SW480 (cell line): ENCODE measurements around the gene VNN1.
"Not testable (repeated sequence)": the region's sequence is repeated elsewhere in the genome, so short reads cannot be mapped to it uniquely, and the experiment has no call there.

ENCODE experiments used
- DNase-seq: peaks from one replicate; pipeline ENCODE4 v3.0.0-alpha.2; 2016; ENCODE audit warnings: low spot score

The VNN1 gene

DNA sequence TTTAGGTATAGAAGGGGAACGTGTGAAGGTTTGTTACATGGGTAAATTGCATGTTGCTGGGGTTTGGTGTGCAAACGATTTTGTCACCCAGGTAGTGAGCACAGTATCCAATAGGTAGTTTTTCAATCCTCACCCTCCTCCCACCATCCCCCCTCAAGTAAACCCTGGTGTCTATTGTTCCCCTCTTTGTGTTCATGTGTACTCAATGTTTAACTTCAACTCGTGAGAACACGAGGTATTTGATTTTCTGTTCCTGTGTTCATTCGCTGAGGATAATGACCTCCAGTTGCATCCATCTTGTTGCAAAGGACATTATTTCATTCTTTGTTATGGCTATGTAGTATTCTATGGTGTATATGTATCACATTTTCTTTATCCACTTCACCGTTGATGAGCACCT, 11.6 kb upstream of the VNN1 start:
- no peak for DNase-seq

DNA sequence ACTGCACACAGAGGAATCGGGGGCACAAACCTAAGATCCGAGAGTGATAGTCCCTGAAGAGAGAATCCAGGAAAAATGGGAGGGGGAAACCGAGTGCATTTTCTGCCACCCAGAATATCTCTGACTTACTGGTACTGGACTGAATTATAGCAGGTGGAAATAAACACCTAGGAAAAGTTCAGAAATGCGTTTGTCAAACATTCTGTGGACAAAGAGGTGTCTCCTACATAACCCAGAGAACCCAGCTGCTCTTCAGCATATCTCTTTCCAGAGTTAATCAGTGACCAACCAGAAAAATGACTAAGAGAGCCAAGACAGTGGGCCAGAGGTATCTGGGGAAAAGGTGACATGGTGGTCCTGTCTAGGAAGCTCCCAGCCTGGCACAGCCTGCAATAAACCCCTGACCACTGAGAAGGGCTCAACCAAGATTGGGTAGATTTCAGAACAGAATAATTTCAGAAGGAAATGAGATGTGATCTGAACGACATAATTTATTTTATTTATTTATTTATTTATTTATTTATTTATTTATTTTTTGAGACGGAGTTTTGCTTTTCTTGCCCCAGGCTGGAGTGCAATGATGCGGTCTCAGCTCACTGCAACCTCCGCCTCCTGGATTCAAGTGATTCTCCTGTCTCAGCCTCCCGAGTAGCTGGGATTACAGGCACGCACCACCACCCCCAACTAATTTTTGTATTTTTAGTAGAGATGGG, 6.0 kb upstream of the VNN1 start:
- no peak for DNase-seq

DNA sequence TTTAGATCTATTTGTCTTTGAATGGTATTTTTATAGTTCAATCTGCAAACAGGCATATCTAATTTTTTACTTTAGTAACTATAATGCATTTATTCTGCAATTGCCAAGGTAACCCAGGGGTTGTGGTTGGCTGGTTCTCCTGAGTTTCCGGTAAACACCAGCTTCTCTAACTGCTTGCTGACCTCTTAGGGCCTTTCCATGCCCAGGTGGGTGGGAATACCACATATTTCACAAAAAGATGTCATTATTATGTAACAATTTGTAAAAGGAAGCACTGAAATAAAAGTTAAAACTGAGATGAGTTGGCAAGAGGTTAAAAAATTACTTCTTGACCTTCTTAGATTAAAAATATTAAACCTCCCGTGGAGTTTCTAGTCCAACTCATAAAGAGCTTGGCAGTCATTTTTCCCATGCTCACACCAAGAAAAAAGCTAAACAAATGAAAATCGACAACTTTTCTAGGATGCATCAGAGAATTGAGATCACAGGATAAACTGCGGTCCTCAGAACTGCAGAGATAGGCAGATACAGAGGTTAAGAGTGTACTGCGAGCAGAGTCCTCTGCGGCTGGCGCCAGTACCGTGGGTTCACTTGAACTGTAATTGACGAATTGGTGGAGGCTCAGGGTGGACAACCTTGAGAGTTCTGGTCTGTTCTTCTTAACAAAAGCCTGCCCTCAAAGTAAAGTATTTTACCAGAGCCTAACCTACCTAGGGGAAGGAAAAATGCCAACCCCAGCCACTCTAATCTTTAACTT, 2.2 kb upstream of the VNN1 start:
- no peak for DNase-seq

DNA sequence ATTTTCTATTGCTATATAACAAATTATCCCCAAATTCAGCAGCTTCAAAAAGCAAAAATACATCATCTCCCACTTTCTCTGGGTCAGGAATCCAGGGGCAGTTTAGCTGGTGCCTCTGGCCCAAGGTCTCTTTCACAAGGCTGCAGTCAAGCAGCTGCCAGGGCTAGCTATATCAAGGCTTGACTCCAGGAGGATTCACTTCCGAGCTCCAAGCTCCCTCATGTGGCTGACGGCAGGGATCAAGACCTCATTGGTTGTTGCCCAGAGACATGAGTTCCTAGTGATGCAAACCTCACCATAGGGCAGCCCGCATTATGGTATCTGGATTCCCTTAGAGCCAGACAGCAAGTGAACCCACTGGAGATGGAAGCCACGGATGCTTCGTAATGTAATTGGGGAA, 1.3 kb upstream of the VNN1 start:
- DNase-seq, result peak; percentile 54

DNA sequence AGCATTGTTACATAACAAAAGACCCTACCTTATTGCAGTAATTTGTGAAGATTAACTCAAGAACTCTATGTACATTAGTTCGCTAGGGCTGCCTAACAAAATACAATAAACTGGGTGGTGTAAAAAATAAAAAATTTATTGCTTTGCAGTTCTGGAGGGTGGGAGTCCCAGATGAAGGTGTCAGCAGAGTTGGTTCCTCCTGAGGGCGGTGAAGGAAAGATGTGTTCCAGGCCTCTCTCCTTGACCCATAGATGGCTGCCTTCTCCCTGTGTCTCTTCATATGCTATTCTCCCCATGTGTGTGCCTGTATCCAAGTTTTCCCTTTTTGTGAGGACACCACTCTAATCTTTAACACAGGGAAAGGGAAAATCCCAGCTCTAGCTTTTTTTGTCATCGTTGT, 305 bp upstream of the VNN1 start:
- no peak for DNase-seq

DNA sequence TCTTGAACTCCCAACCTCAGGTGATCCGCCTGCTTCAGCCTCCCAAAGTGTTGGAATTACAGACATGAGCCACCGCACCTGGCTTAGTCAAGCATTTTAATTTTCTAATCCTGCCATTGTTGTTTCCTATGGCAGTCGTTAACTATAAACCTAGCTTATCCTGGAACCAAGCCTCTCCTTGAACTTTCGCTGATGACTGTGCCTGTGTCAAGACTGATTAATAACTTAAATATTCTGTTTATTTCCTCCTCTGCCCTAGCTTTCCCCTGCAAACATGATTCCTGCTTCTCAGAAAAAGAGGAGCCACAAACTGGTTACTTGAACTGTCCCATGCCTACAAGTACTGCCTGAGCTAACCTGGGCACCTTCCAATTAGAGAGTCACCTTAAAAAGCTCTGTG, 1.5 kb downstream of the VNN1 start:
- no peak for DNase-seq

DNA sequence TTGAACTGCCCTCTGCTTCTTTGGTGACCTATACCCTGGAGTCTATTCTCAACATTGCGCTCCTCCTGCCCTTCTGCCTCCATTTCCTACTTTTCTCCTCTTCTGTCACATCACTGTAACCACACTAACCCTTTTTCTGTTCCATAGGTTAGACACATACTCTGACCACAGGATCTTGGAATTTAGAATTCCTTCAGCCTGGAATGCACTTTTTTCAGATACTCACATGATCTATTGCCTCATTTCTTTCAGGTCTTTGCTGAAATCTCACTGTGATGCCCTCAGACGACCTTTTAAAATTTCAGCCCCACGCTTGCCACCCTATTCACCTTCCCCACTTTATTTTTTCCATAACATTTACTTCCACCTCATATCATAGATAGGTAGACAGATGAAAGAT, 5.1 kb downstream of the VNN1 start:
- no peak for DNase-seq

DNA sequence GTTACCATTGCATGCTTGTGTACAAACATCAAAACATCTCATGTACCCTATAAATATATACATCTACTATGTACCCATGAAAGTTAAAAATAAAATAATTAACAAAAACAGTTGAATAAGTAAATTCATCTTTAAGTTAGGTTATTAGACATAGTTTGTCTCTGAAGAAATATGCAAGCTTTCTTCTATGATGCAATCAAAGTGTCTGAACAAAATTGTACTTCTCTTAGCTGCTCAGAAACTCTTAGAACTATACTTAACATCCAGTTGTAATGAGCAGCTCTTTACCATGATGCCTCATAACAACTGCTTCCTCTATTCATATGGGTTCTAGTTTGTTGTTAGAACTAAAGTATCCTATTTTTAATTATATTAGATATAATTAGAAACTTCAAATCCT, 5.9 kb downstream of the VNN1 start:
- DNase-seq, result no peak

DNA sequence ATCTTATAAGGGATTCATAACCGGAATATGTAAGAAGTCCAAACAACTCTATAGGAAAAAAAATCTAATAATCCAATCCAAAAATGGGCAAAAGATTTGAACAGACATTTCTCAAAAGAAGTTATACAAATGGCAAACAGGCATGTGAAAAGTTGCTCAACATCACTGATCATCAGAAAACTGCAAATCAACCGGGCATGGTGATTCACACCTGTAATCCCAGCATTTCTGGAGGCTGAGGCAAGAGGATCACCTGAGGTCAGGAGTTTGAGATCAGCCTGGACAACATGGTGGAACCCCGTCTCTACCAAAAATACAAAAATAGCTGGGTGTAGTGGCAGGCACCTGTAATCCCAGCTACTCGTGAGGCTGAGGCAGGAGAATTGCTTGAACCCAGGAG, 7.1 kb downstream of the VNN1 start:
- not testable (repeated sequence) for DNase-seq

DNA sequence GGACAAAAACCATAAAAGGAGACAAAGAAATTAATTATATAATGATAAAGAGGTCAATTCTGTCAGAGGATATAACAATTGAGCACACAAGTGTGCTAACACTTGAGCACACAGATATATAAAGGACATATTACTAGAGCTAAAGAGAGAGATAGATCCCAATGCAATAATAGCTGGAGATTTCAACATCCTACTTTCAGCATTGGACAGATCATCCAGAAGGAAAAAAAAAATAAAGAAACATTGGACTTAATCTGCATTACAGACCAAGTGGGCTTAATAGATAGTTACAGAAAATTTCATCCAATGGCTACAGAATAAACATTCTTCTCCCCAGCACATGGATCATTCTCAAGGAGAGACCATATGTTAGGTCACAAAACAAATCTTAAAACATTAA, 9.9 kb downstream of the VNN1 start:
- DNase-seq, result no peak

DNA sequence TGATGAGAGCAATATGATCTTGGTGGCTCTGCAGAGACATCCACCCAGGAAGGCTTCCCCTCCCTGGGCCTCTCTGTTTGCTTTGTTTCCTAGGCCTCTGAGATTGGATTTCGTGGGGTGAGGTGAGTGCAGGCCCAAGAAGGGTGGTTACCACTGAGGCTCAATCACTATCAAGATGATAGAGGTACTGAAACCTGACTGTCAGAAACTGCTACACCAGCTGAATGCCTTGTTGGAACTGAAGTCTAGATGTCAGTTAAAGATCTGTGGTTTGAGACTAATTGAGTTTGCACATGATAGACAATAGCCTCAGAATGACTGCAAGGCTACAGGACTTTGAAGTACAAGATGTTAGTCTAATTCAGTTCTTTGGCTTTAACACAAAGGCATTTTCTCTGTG, 15.2 kb downstream of the VNN1 start:
- DNase-seq, result no peak

DNA sequence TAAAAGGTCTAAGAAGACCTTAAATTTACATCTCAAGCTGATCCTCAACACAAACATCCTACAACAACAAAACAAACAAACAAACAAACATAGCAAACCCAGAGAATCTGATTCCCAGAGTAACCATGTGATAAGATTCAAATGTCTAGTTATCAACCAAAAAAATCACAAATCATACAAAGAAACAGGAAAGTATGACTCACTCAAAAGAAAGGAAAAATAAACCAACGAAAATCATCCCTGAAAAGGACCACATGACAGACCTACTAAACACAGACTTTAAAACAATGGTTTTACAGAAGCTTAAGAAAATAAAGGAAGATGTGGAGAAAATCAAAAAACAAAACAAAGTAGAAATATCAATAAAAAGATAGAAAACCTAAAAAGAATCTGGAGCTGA, 18.1 kb downstream of the VNN1 start:
- DNase-seq, result no peak

DNA sequence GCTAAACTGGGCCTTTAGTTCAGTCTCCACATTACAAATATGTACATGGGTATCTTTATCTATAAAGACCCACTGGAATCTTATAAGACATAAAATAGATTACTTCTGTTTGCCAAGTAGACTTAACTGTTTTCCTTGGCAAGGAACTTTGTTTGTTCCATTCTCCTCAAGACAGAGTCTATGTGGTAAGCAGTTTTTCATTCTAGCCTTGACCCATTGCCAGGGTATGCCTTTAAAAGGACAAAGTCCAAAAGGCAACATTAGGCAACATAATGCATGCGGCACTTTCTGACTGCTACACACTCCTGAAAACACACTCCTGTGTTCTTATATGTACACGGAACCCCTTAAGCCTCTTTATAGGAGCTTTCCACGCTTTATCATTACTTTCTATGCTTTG, 20.4 kb downstream of the VNN1 start:
- DNase-seq, result no peak

DNA sequence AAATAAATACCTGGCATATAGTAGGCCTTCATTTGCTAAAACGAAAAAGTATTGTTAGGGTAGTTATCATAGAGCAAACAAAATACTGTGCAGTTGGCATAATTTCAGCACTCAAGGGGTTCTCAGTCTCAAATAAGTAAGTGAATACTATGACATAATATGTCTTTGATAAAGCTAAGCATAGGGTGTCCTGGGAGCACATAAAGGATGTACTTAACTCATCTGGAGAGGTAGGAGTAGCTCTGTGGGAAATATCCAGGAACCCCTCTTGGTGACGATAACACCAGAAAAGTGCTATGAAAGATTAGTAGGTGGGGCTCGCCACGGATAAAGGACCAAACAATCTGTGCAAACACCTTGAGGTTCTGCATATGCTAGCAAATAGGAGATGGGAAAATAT, 23.2 kb downstream of the VNN1 start:
- DNase-seq, result no peak

DNA sequence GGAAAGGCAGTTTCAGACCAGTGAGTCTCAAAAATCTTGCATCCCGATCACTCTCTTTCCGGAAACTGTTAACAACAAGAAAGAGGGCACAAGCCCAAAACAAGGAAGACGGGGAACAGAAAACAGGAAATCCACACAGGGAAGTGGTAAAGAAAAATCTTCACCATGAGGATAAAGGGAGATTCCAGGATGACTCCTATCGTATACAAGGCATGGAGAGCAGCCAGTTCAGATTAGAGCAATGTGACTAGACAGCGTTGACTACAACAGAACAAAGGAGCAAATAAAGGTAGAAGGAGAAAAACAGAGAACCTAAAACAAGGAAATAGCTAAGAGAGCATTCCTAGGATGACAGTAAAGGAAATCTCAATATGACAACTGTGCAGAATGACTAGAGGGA, 26.5 kb downstream of the VNN1 start:
- DNase-seq, result no peak

DNA sequence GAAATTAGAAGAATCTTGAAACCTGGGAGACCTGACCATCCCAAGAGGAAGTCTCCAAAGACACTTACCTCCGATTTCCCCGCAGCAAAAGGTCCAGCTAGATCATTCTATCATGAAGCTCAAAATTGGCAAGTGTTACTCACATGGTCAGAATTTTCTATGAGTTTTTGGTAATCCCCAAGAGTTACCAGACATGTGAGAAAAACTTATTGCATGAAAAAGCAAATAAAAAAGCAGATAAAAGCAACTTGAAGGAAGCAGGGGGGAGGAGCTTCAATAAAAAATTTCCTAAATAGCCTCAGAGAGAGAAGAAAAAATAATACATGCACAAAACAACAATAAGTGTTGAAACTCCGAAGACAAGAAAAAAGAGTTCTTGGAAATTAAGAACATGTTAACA, 27.3 kb downstream of the VNN1 start:
- DNase-seq, result no peak

DNA sequence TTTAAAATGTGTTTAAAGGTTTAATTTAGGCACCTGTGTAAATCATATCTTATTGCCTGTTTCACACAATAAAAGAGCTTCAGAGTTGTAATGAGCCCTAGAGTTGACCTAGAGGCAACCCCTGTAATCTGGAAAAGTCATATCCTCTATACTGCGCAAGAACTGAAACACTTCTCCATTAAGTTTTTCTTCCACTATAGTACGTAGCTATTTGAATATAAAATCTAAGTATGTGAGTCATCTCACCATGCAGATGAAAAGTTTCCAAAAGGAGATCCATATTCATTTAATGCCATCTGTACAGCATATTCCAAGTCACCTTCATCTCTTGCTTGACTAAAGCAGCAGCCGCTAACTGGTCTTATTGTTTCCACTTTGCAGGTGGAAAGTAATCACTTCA, 28.8 kb downstream of the VNN1 start:
- DNase-seq, result no peak

DNA sequence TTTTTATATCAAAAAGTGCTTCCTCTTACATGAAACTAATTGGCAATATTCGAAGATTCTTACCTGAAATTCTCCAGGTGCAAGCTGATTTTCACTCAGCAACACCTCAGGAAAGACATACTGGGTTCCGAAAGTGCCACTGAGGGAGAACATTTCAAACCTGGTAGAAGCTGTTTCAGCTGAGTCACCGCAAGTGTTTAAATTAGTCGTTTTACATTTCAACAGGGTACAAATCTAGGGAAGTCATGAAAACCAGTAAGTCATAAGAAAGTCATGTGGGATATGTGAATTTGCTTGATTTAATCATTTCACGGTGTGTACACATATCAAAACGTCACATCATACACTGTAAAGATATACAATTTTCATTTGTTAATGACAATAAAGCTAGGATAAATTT, 29.6 kb downstream of the VNN1 start:
- no peak for DNase-seq

DNA sequence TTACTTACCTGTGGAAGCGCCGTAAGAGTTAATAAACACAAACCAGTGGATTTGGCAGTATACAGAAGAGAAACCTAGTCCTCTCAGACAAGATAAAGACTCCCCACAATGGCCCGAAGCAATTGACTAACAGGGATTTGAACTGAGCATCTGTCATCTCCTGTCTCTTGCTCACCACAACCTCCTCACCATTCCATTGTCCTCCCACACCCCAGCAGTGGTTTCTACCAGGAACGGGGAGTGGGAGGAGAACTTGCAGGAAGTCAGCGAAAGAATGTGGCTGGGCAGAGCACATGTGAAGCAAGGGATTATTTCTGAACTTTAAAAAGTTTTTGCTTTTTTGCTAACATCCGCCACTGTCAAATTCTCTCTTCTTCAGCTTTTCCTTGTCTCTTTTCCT, 30.3 kb downstream of the VNN1 start:
- peak; percentile 36 for DNase-seq

DNA sequence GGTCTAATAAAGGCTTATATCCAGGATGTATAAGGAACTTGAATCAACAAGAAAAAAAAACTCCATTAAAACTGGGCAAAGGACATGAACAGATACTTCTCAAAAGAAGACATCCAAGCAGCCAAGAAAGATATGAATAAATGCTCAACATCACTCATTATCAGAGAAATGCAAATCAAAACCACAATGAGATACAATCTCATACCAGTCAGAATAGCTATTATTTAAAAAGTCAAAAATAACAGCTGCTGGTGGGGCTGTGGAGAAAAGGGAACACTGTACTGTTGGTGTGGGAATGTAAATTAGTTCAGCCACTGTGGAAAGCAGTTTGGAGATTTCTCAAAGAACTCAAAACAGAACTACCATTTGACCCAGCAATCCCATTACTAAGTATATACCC, 34.8 kb downstream of the VNN1 start:
- not testable (repeated sequence) for DNase-seq

DNA sequence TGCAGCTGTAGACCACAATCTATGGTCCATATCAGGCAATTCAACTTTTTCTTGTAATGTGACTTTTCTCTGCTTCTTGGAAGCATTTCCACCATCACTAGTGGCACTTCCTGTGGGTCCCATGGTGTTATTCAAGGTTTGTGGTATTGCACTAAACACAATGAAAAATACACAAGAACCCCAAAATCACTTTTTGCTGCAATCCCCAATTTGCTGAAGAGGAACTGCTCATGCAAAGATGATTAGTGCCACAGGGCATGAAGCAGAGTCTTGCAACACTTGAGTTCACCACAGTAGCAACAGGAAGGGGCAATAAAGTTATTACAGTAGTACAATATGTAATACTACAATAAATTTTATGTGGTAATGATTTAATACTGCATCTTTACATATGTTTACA, 38.1 kb downstream of the VNN1 start:
- no peak for DNase-seq

DNA sequence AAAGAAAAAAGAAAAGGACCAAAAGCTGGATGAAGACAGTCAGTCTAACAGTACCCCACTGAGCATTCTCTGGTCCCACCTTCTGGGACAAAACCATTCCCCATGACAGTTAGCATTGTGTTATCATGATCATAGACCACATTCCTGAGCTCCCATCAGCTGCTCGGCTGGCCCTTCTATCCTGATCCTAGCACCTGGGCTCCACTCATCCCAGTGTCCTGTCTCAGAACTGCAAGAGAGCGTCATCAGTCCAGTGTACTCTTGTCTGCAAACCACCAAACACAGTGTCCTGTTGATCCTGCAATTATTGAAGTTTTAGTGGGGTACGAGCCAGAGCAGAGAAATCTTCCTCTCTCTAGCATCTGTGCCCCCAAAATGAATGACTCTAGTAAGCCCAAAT, 38.9 kb downstream of the VNN1 start:
- DNase-seq, result no peak

DNA sequence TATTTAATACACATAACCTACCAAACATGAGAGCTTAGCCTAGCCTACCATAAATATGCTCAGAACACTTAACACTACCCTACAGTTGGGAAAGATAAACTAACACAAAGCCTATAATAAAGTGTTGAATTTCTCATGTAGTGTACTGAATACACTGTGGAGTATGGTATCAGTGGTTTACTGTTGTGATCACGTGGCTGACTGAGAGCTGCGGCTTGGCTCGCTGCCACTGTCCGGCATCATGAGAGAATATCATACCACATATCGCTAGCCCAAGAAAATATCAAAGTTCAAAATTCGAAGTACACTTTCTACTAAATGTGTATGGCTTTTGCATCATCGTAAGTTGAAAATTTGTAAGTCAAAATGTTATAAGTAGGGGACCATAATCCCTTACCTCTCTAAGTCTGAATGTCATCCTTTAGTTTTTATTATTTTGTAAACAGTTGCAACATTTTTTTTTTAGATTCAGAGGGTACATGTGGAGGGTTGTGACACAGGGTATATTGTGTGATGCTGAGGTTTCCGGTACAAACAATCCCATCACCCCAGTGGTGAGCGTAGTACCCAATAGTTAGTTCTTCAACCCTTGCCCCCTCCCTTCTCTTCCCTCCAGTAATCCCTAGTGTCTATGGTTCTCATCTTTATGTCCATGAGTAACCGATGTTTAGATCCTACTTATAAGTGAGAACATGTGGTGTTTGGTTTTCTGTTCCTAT, 40.3 kb downstream of the VNN1 start:
- DNase-seq, result peak; percentile 50
